Fibroblast of lung (primary cell): ENCODE data around the gene APMAP. TPM values are rescaled to one million over a fixed set of nuclear protein-coding genes. Genes with fewer than 3 reads are reported as not detected.
"Not testable (repeated sequence)": the region's sequence is repeated elsewhere in the genome, so short reads cannot be mapped to it uniquely, and the experiment has no call there.

Source experiments
- DNase-seq, 2 donors: peaks; one replicate each; pipeline versions ENCODE4 v3.0.0 to v3.0.0-alpha.2; 2010; ENCODE audit warnings: low read depth in 2 of 2
- H2AFZ ChIP-seq: 2 replicates; pipeline ENCODE4 v1.5.1; 2012; ENCODE audit warnings: low read length, control low read depth, inconsistent platforms
- H3K27ac ChIP-seq: 2 replicates; pipeline ENCODE4 v1.5.1; 2011; ENCODE audit warnings: low read length, control low read depth; ENCODE audit not compliant: insufficient read depth
- H3K27me3 ChIP-seq: 2 replicates; pipeline ENCODE4 v1.5.1; 2011; ENCODE audit warnings: mild to moderate bottlenecking, low read length; ENCODE audit not compliant: control insufficient read depth, insufficient read depth
- H3K36me3 ChIP-seq: 2 replicates; pipeline ENCODE4 v1.5.1; 2011; ENCODE audit warnings: low read length; ENCODE audit not compliant: control insufficient read depth, insufficient read depth
- H3K4me1 ChIP-seq: 2 replicates; pipeline ENCODE4 v1.5.1; 2011; ENCODE audit warnings: low read length; ENCODE audit not compliant: control insufficient read depth, insufficient read depth; ENCODE audit errors: extremely low read depth
- H3K4me2 ChIP-seq: 2 replicates; pipeline ENCODE4 v1.5.1; 2011; ENCODE audit warnings: low read length, control low read depth; ENCODE audit not compliant: insufficient read depth; ENCODE audit errors: extremely low read depth
- H3K4me3 ChIP-seq, 4 experiments: fragments of 200-600 bp in 1 of 4; sonication (generic) in 1 of 4; replicated peaks in 1 of 4; 2 replicates each; pipeline ENCODE4 v1.5.1; 2011 to 2016; ENCODE audit warnings: low read length in 4 of 4, low read depth in 3 of 4, mild to moderate bottlenecking in 3 of 4, control low read depth in 2 of 4, inconsistent platforms in 1 of 4, mixed read lengths in 1 of 4; ENCODE audit not compliant: insufficient read depth in 1 of 4; ENCODE audit errors: control extremely low read depth in 1 of 4
- H3K79me2 ChIP-seq: 2 replicates; pipeline ENCODE4 v1.5.1; 2012; ENCODE audit warnings: mild to moderate bottlenecking, low read length, inconsistent platforms; ENCODE audit not compliant: control insufficient read depth, insufficient read depth
- H3K9ac ChIP-seq: 2 replicates; pipeline ENCODE4 v1.5.1; 2011; ENCODE audit warnings: mild to moderate bottlenecking, low read length, control low read depth; ENCODE audit not compliant: insufficient read depth
- H3K9me3 ChIP-seq: 2 replicates; pipeline ENCODE4 v1.5.1; 2012; ENCODE audit warnings: low read depth, low read length; ENCODE audit not compliant: control insufficient read depth, insufficient read depth
- H4K20me1 ChIP-seq: 2 replicates; pipeline ENCODE4 v1.5.1; 2011; ENCODE audit warnings: low read length; ENCODE audit not compliant: control insufficient read depth, insufficient read depth; ENCODE audit errors: extremely low read depth
- CTCF ChIP-seq, 2 donors: IDR thresholded peaks in 1 of 2; conservative IDR thresholded peaks in 1 of 2; 1 replicate in 1 of 2; 2 replicates in 1 of 2; pipeline ENCODE4 v1.5.1; 2011 to 2012; ENCODE audit warnings: low read length in 2 of 2, control low read depth in 1 of 2, inconsistent platforms in 1 of 2, low read depth in 1 of 2, mild to moderate bottlenecking in 1 of 2
- EZH2 ChIP-seq: IDR thresholded peaks from 2 replicates; pipeline ENCODE4 v1.5.1; 2012; ENCODE audit warnings: low read length, control low read depth, mild to moderate bottlenecking; ENCODE audit errors: missing control alignments
- polyA plus RNA-seq, 2 donors: library from polyadenylated mRNA; depleted of rRNA in 1 of 2; stranded (reverse) in 1 of 2; unstranded in 1 of 2; fragments of >200 nt; gene quantifications; 2 replicates each; pipeline ENCODE4 v1.2.1, GENCODE V29; 2011 to 2012; ENCODE audit warnings: missing spikeins in 1 of 2
- total RNA-seq: library from RNA; depleted of rRNA; stranded (reverse); fragments of >200 nt; gene quantifications from 2 replicates; pipeline ENCODE4 v1.2.1, GENCODE V29; 2014

The APMAP gene
- total and polyA plus RNA-seq, 2 donors (not counting 1 experiment from before 2014, with no cell fraction given), result 72.5 to 104 TPM

DNA sequence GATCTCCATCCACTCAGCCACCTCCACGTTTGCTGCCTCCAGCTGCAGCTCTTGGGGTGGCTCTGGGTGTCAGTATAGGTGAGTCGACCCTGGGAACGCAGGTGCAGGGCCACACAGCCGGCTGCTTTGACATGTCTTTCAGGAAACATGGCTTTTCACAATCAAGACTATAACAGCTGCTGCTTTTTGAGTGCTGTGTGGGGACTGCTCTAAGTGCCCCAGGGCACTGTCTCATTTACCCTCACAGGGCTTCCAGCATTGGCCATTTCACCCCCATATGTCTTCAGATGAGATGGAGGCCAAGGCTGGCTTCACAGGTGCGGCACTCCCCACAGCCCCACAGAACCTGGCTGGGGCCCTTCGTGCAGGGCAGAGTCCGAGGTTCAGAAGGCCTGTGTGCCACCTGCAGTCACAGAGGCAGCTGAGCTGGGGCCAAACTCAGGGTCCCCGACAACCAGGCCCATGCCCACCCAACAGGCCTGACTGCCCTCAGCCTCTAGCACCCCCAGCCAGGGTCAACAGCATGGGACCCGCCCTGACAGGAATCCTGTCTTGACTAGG lies 58.4 kb downstream of the APMAP start:
- Histone ChIP-seq H4K20me1 (no peaks in the 10 kb centered on the region), H3K27ac (no peak overlapping the region), H2AFZ (no peak overlapping the region), H3K4me1 (no peaks in the 10 kb centered on the region), H3K4me2 (no peak overlapping the region), H3K4me3 (no peak overlapping the region), H3K79me2 (no peaks in the 10 kb centered on the region), H3K27me3 (no peaks in the 10 kb centered on the region), H3K36me3 (no peaks in the 10 kb centered on the region), H3K9me3 (no peaks in the 10 kb centered on the region), H3K9ac (no peak overlapping the region)
- TF ChIP-seq CTCF (conservative IDR thresholded peaks at IDR 0.05 in 1 of 2, IDR thresholded peaks at IDR 0.05 in 1 of 2; ENCODE audit: low read depth in 1 of 2, low read length in 2 of 2) (no peak), EZH2 (no peak)
- no peak for DNase-seq

DNA sequence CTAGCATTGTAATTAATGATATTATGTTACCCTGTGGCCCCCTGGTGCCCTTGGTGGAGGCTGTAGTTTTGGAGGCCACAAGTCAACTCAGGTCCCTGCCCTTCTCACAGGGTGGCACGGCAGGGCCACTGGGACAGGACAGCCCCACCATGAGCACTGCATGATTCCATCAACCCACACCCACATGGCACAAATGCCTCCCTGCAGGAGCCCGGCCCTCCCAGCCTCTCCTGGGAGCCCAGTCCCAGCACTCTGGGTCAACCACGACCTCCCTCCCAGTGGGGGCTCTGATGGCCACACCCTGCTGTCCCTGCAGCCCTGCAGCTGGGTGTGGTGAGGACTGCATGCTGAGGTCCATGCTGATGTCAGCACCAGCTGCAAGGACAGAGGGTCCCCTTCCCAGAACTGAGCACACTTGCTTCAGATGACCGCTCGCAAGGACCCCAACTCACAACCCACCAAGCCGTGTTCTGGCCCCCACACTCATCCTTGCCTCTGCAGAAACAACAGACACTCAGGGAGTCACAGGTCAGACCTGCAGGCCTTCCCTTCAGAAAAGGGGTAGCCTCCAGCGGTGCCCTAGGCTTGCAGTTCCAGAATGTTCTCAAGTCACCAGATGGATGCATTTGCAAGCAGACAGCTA lies 59.2 kb downstream of the APMAP start:
- TF ChIP-seq EZH2 (no peak), CTCF (conservative IDR thresholded peaks at IDR 0.05 in 1 of 2, IDR thresholded peaks at IDR 0.05 in 1 of 2; ENCODE audit: low read depth in 1 of 2, low read length in 2 of 2) (no peak)
- Histone ChIP-seq H3K27me3 (no peaks in the 10 kb centered on the region), H2AFZ (no peak overlapping the region), H3K4me1 (no peaks in the 10 kb centered on the region), H3K9ac (no peak overlapping the region), H3K9me3 (no peaks in the 10 kb centered on the region), H3K79me2 (no peaks in the 10 kb centered on the region), H3K4me2 (no peak overlapping the region), H4K20me1 (no peaks in the 10 kb centered on the region), H3K36me3 (no peaks in the 10 kb centered on the region), H3K4me3 (no peak overlapping the region), H3K27ac (no peak overlapping the region)
- no peak for DNase-seq

DNA sequence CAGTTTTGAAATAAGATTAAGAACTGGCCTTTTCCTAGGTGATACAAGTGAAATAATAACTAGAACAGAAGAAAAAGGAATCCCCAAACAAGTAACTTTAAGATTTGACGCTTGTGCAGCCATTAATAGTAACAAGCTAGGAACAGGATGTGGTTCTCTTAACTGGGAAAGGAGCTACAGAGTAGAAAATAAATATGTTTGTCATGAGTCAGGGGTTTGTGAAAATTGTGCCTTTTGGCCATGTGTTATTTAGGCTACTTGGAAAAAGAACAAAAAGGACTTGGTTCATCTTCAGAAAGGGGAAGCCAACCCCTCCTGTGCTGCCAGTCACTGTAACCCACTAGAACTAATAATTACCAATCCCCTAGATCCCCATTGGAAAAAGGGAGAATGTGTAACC lies 60.7 kb downstream of the APMAP start:
- not testable (repeated sequence) for DNase-seq, H3K27ac ChIP-seq, H2AFZ ChIP-seq

More for the DNA sequence above, 60.7 kb downstream of the APMAP start:
- not testable (repeated sequence) for H3K9ac ChIP-seq, H3K27me3 ChIP-seq, H3K4me3 ChIP-seq, H4K20me1 ChIP-seq, H3K79me2 ChIP-seq, H3K36me3 ChIP-seq, H3K4me1 ChIP-seq, H3K9me3 ChIP-seq, H3K4me2 ChIP-seq
